ENCODE measurements around the gene IL4R. TPM values are rescaled to one million over a fixed set of nuclear protein-coding genes. Genes with fewer than 3 reads are reported as not detected.

Gene IL4R
- total and polyA plus RNA-seq, 2 of the 13 experiments (the other 11 are each of a cell fraction or from before 2014, with no cell fraction given) = 15.9 to 49.6 TPM

DNA sequence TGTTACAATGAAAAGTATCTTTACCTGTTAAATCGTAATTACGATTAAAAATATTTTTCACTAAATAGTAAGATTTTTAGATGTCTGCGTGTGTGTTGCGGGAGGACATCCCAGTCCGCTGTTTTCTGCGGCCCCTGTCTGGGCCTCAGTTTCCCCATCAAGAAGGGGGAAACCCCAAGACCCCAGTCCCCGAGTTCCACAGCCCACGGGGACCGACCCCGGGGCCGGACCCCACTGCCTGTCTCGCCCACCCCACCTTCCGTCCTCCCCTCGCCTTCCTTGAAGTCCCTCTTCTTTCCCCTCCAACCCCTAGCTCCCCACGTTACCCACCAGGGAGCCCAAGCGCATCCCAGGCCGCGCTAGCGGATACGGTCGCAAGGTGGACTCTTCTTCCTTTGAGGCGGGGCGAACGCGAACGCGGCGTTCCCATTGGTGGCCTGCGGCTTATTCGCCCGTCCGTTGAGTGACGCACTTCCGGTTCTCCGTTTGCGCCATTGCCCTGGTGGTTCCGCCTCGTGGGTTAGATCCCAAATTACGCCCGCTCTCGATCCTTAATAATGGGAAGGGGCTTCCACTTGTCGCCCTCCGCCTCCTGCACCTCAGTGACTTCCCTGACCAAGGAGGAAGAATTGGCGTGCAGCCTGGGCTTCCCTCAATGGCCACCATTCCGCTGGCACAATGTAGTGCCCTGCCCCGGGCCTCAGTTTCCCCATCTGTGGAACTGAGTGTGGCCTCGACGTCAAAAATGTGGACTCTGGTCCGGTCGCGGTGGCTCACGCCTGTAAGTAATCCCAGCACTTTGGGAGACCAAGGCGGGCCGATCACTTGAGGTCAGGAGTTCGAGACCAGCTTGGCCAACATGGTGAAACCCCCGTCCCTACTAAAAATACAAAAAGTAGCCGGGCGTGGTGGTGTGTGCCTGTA is 45.1 kb upstream of the IL4R start, which contains the start of gene NSMCE1 (continued):
- TF ChIP-seq, protein P1, sequence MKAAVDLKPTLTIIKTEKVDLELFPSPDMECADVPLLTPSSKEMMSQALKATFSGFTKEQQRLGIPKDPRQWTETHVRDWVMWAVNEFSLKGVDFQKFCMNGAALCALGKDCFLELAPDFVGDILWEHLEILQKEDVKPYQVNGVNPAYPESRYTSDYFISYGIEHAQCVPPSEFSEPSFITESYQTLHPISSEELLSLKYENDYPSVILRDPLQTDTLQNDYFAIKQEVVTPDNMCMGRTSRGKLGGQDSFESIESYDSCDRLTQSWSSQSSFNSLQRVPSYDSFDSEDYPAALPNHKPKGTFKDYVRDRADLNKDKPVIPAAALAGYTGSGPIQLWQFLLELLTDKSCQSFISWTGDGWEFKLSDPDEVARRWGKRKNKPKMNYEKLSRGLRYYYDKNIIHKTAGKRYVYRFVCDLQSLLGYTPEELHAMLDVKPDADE (CRISPR knock-in tag; IDR thresholded peaks at IDR 0.05) = 0 out of 2 replicates have a peak, but pooled peaks have one; percentile 78
- TF ChIP-seq SP1 (IDR thresholded peaks at IDR 0.05) = no peak
- no peak; the same call in 1 of the 2 replicates for TF ChIP-seq SP1 (CRISPR knock-in tag; IDR thresholded peaks at IDR 0.05)
- peak; percentile 53; the same call in 1 of the 2 replicates for TF ChIP-seq ZNF776 (CRISPR knock-in tag; IDR thresholded peaks at IDR 0.05)
- TF ChIP-seq KLF11 (CRISPR knock-in tag; IDR thresholded peaks at IDR 0.05) = no peak
- peak; percentile 54; the same call in 1 of the 2 replicates for TF ChIP-seq ZNF138 (CRISPR knock-in tag; IDR thresholded peaks at IDR 0.05; ENCODE audit: low read depth)
- no peak for TF ChIP-seq ZNF549 (CRISPR knock-in tag; IDR thresholded peaks at IDR 0.05)
- no peak for TF ChIP-seq PHB2 (IDR thresholded peaks at IDR 0.05; ENCODE audit: partially characterized antibody)
- no peak for TF ChIP-seq KAT2B (IDR thresholded peaks at IDR 0.05; ENCODE audit: borderline replicate concordance, low read depth, low read length)
- TF ChIP-seq, protein P2, sequence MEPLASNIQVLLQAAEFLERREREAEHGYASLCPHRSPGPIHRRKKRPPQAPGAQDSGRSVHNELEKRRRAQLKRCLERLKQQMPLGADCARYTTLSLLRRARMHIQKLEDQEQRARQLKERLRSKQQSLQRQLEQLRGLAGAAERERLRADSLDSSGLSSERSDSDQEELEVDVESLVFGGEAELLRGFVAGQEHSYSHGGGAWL (CRISPR knock-in tag; IDR thresholded peaks at IDR 0.05) = peak; percentile 84
- no peak for TF ChIP-seq SMARCE1 (IDR thresholded peaks at IDR 0.05; ENCODE audit: borderline replicate concordance)
- TF ChIP-seq WIZ (CRISPR knock-in tag; IDR thresholded peaks at IDR 0.05) = peak; percentile 81; the same call in 1 of the 2 replicates
- TF ChIP-seq, protein P3, sequence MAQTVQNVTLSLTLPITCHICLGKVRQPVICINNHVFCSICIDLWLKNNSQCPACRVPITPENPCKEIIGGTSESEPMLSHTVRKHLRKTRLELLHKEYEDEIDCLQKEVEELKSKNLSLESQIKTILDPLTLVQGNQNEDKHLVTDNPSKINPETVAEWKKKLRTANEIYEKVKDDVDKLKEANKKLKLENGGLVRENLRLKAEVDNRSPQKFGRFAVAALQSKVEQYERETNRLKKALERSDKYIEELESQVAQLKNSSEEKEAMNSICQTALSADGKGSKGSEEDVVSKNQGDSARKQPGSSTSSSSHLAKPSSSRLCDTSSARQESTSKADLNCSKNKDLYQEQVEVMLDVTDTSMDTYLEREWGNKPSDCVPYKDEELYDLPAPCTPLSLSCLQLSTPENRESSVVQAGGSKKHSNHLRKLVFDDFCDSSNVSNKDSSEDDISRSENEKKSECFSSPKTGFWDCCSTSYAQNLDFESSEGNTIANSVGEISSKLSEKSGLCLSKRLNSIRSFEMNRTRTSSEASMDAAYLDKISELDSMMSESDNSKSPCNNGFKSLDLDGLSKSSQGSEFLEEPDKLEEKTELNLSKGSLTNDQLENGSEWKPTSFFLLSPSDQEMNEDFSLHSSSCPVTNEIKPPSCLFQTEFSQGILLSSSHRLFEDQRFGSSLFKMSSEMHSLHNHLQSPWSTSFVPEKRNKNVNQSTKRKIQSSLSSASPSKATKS (CRISPR knock-in tag; IDR thresholded peaks at IDR 0.05) = no peak
- 0 out of 2 replicates have a peak, but pooled peaks have one; percentile 29 for TF ChIP-seq BCL6 (CRISPR knock-in tag; IDR thresholded peaks at IDR 0.05)
- TF ChIP-seq, protein P4, sequence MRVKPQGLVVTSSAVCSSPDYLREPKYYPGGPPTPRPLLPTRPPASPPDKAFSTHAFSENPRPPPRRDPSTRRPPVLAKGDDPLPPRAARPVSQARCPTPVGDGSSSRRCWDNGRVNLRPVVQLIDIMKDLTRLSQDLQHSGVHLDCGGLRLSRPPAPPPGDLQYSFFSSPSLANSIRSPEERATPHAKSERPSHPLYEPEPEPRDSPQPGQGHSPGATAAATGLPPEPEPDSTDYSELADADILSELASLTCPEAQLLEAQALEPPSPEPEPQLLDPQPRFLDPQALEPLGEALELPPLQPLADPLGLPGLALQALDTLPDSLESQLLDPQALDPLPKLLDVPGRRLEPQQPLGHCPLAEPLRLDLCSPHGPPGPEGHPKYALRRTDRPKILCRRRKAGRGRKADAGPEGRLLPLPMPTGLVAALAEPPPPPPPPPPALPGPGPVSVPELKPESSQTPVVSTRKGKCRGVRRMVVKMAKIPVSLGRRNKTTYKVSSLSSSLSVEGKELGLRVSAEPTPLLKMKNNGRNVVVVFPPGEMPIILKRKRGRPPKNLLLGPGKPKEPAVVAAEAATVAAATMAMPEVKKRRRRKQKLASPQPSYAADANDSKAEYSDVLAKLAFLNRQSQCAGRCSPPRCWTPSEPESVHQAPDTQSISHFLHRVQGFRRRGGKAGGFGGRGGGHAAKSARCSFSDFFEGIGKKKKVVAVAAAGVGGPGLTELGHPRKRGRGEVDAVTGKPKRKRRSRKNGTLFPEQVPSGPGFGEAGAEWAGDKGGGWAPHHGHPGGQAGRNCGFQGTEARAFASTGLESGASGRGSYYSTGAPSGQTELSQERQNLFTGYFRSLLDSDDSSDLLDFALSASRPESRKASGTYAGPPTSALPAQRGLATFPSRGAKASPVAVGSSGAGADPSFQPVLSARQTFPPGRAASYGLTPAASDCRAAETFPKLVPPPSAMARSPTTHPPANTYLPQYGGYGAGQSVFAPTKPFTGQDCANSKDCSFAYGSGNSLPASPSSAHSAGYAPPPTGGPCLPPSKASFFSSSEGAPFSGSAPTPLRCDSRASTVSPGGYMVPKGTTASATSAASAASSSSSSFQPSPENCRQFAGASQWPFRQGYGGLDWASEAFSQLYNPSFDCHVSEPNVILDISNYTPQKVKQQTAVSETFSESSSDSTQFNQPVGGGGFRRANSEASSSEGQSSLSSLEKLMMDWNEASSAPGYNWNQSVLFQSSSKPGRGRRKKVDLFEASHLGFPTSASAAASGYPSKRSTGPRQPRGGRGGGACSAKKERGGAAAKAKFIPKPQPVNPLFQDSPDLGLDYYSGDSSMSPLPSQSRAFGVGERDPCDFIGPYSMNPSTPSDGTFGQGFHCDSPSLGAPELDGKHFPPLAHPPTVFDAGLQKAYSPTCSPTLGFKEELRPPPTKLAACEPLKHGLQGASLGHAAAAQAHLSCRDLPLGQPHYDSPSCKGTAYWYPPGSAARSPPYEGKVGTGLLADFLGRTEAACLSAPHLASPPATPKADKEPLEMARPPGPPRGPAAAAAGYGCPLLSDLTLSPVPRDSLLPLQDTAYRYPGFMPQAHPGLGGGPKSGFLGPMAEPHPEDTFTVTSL (CRISPR knock-in tag; IDR thresholded peaks at IDR 0.05; ENCODE audit: borderline replicate concordance) = peak; percentile 73
- TF ChIP-seq, protein P5, sequence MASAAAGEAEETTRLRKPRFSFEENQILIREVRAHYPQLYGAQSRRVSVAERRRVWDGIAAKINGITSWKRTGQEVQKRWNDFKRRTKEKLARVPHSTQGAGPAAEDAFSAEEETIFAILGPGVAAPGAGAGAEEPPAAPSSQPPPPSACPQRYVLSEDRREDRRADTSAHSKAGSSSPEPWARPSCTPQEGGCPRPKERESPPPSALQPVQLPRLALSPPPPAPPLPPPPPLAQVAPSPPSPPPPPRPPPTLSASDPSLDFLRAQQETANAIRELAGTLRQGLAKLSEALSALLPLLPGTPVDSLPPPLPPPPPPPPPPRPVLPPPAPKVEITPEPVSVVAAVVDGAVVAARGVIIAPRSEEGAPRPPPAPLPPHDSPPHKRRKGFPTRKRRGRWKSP (CRISPR knock-in tag; IDR thresholded peaks at IDR 0.05) = peak; percentile 89
- TF ChIP-seq NONO (IDR thresholded peaks at IDR 0.05) = no peak
- peak; percentile 89 for TF ChIP-seq NONO (CRISPR knock-in tag; conservative IDR thresholded peaks at IDR 0.05)
- TF ChIP-seq HOXA3 (CRISPR knock-in tag; IDR thresholded peaks at IDR 0.05) = peak; percentile 96
- TF ChIP-seq ZNF264 (CRISPR knock-in tag; IDR thresholded peaks at IDR 0.05) = peak; percentile 79; the same call in 1 of the 2 replicates

All from HepG2 (cell line).